ENCODE measurements around the gene DSCAM.

GRCh38 chr21:40433538-40433937 is 413.4 kb downstream of the DSCAM start:
- TF ChIP-seq CTCF (IDR thresholded peaks at IDR 0.05; ENCODE audit: insufficient read depth, low read length, poor library complexity, severe bottlenecking) (no peak), EZH2phosphoT487 (conservative IDR thresholded peaks at IDR 0.05; ENCODE audit: low read length) (no peak)

Data from SU-DHL-6 (cell line).